Neural cell (in vitro differentiated cells): Measurements from ENCODE around the gene FAM124B.

Experiments used
- EZH2 ChIP-seq: fragments of 200-600, 300-800 bp; shearing (Covaris generic), sonication (generic); IDR thresholded peaks from 2 replicates; pipeline ENCODE4 v1.6.1; 2014; ENCODE audit warnings: antibody characterized with exemption, low read length, borderline replicate concordance, mild to moderate bottlenecking; ENCODE audit not compliant: insufficient read depth, poor library complexity, severe bottlenecking
- POLR2AphosphoS5 ChIP-seq: IDR thresholded peaks from 2 replicates; pipeline ENCODE4 v1.6.1; 2012
- RAD21 ChIP-seq: fragments of 450-650 bp; conservative IDR thresholded peaks from 2 replicates; pipeline ENCODE4 v1.6.1; 2014; ENCODE audit warnings: antibody characterized with exemption, mild to moderate bottlenecking, moderate library complexity
- SMC3 ChIP-seq: fragments of 450-650 bp; conservative IDR thresholded peaks from 2 replicates; pipeline ENCODE4 v1.6.1; 2014; ENCODE audit warnings: antibody characterized with exemption, mild to moderate bottlenecking, moderate library complexity; ENCODE audit not compliant: poor library complexity
- TF ChIP-seq, protein P1 (sequence below): fragments of 450-650 bp; IDR thresholded peaks from 2 replicates; pipeline ENCODE4 v1.5.1; 2014; ENCODE audit warnings: antibody characterized with exemption, mild to moderate bottlenecking, moderate library complexity; ENCODE audit not compliant: poor library complexity, severe bottlenecking

DNA sequence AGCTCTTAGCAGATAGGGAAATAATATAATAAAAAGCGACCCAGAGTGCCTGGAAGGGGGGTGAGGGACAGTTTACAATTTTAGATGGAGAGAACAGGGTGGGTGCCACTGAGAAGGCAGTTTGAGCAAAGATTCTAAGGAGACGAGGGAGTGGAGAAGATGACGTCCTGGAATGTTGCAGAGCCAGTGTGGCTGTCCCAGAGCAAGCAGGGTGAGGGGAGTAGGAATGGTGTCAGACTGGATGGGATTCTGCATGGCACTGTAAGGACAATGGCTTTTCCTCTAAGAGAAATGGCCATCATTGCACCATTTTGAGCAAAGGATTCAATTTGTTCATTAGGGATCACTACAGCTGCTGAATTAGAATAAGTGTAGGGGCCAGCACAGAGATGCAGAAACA is 73.1 kb downstream of the FAM124B start:
- TF ChIP-seq, protein P1, sequence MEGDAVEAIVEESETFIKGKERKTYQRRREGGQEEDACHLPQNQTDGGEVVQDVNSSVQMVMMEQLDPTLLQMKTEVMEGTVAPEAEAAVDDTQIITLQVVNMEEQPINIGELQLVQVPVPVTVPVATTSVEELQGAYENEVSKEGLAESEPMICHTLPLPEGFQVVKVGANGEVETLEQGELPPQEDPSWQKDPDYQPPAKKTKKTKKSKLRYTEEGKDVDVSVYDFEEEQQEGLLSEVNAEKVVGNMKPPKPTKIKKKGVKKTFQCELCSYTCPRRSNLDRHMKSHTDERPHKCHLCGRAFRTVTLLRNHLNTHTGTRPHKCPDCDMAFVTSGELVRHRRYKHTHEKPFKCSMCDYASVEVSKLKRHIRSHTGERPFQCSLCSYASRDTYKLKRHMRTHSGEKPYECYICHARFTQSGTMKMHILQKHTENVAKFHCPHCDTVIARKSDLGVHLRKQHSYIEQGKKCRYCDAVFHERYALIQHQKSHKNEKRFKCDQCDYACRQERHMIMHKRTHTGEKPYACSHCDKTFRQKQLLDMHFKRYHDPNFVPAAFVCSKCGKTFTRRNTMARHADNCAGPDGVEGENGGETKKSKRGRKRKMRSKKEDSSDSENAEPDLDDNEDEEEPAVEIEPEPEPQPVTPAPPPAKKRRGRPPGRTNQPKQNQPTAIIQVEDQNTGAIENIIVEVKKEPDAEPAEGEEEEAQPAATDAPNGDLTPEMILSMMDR = no peak
- TF ChIP-seq SMC3 (no peak), POLR2AphosphoS5 (no peak), EZH2 (no peak), RAD21 (no peak)
